ENCODE results near the gene YWHAE. TPM values are rescaled to one million over a fixed set of nuclear protein-coding genes. Genes with fewer than 3 reads are reported as not detected.
"Not testable (repeated sequence)": the region's sequence is repeated elsewhere in the genome, so short reads cannot be mapped to it uniquely, and the experiment has no call there.

The YWHAE gene
- total and polyA plus RNA-seq, 8 donors, result 219 to 1,151 (median 340) TPM

GRCh38 chr17:1315891-1316403, 84.1 kb downstream of the YWHAE start:
- no peaks in the 10 kb centered on the region for H3K36me3 ChIP-seq
- no peak overlapping the region for H3K27ac ChIP-seq
- peaks cover 0 to 70% (median 13%) of the 10 kb centered on the region in 3 donors for H3K27me3 ChIP-seq
- no peak overlapping the region for H3K4me3 ChIP-seq
- H3K4me1 ChIP-seq, result peaks cover 0 to 8% (median 4%) of the 10 kb centered on the region in 4 donors
- TF ChIP-seq POLR2A (IDR thresholded peaks at IDR 0.05) (no peak), POLR2AphosphoS5 (IDR thresholded peaks at IDR 0.05) (no peak), EP300 (IDR thresholded peaks at IDR 0.05) (no peak), CTCF (IDR thresholded peaks at IDR 0.05) (no peak)
- no peaks in the 10 kb centered on the region for H3K9me3 ChIP-seq
- 36 to 59% (median 53%) methylated on average over 6 to 10 of the region's 10 CpGs for WGBS, 5 donors
- intact Hi-C loops (cut with DNase I; ENCODE audit: low total_unique reads), result no loop called here
- no peak for DNase-seq

- Histone ChIP-seq H3K9me3 (no peaks in the 10 kb centered on the region), H3K4me1 (peaks cover 0 to 8% (median 4%) of the 10 kb centered on the region in 4 donors), H3K4me3 (no peak overlapping the region), H3K27ac (no peak overlapping the region), H3K36me3 (no peaks in the 10 kb centered on the region), H3K27me3 (peaks cover 0 to 70% (median 13%) of the 10 kb centered on the region in 3 donors)
- TF ChIP-seq POLR2AphosphoS5 (IDR thresholded peaks at IDR 0.05), result no peak
- no peak for TF ChIP-seq CTCF (IDR thresholded peaks at IDR 0.05)
- TF ChIP-seq POLR2A (IDR thresholded peaks at IDR 0.05), result no peak
- no peak for TF ChIP-seq EP300 (IDR thresholded peaks at IDR 0.05)
- no peak for DNase-seq
- intact Hi-C loops (cut with DNase I; ENCODE audit: low total_unique reads), result no loop called here
- WGBS, 5 donors, result 53 to 73% (median 56%) methylated on average over 9 to 10 of the region's 10 CpGs
Measured at GRCh38 chr17:1315409-1315808, 84.6 kb downstream of the YWHAE start.

GRCh38 chr17:1313270-1314005, 86.6 kb downstream of the YWHAE start:
- Histone ChIP-seq H3K27me3 (peaks cover 0 to 54% (median 13%) of the 10 kb centered on the region in 3 donors), H3K36me3 (no peaks in the 10 kb centered on the region), H3K27ac (no peak overlapping the region), H3K4me3 (no peak overlapping the region), H3K9me3 (no peaks in the 10 kb centered on the region), H3K4me1 (peaks cover 0 to 8% (median 1%) of the 10 kb centered on the region in 4 donors)
- WGBS, 5 donors, result 77 to 89% (median 79%) methylated on average over 8 of the region's 8 CpGs
- intact Hi-C loops (cut with DNase I; ENCODE audit: low total_unique reads), result no loop called here
- no peak for TF ChIP-seq POLR2AphosphoS5 (IDR thresholded peaks at IDR 0.05)
- TF ChIP-seq CTCF (IDR thresholded peaks at IDR 0.05), result no peak
- TF ChIP-seq POLR2A (IDR thresholded peaks at IDR 0.05), result no peak
- no peak for TF ChIP-seq EP300 (IDR thresholded peaks at IDR 0.05)
- DNase-seq, result no peak

GRCh38 chr17:1312261-1312870, 87.7 kb downstream of the YWHAE start:
- no peaks in the 10 kb centered on the region for H3K9me3 ChIP-seq

GRCh38 chr17:1307829-1308228, 92.2 kb downstream of the YWHAE start:
- H3K9me3 ChIP-seq; H3K36me3 ChIP-seq; H3K27ac ChIP-seq; DNase-seq; intact Hi-C loops (cut with DNase I; ENCODE audit: low total_unique reads); H3K4me3 ChIP-seq; H3K4me1 ChIP-seq: not testable (repeated sequence)
- peaks cover 0 to 64% (median 7%) of the 10 kb centered on the region in 3 donors for H3K27me3 ChIP-seq
- 72 to 83% (median 78%) methylated on average over 11 to 13 of the region's 16 CpGs for WGBS, 5 donors

More at GRCh38 chr17:1312261-1312870, 87.7 kb downstream of the YWHAE start:
- DNase-seq, result peak in 1 of 2 donors; percentile 56
- intact Hi-C loops (cut with DNase I; ENCODE audit: low total_unique reads), result no loop called here
- Histone ChIP-seq H3K4me1 (peaks cover 0 to 8% (median 0%) of the 10 kb centered on the region in 4 donors), H3K27me3 (peaks cover 0 to 58% (median 13%) of the 10 kb centered on the region in 3 donors), H3K27ac (no peak overlapping the region), H3K4me3 (no peak overlapping the region), H3K36me3 (no peaks in the 10 kb centered on the region)
- TF ChIP-seq POLR2A (IDR thresholded peaks at IDR 0.05), result no peak
- no peak for TF ChIP-seq CTCF (IDR thresholded peaks at IDR 0.05)
- TF ChIP-seq POLR2AphosphoS5 (IDR thresholded peaks at IDR 0.05), result no peak
- TF ChIP-seq EP300 (IDR thresholded peaks at IDR 0.05), result no peak
- WGBS, 5 donors, result 47 to 72% (median 64%) methylated on average over 8 to 9 of the region's 9 CpGs

All from stomach (tissue), 9 donors.